ENCODE data around the gene PNKD.

Gene PNKD

GRCh38 chr2:218383892-218384519 lies 113.7 kb downstream of the PNKD start:
- DNase-seq, result no peak

- no peak for DNase-seq
These were observed 114.7 kb downstream of the PNKD start for GRCh38 chr2:218384975-218385374.

- no peak for DNase-seq
These were observed 116.4 kb downstream of the PNKD start for GRCh38 chr2:218386505-218387368.

- DNase-seq, result peak; percentile 62
These were observed 117.3 kb downstream of the PNKD start for GRCh38 chr2:218387369-218388194.

- DNase-seq, result no peak
These were observed 119.2 kb downstream of the PNKD start for GRCh38 chr2:218389333-218390150.

- no peak for DNase-seq
These were observed 120.9 kb downstream of the PNKD start for GRCh38 chr2:218391202-218391601.

- no peak for DNase-seq
These were observed 122.1 kb downstream of the PNKD start for GRCh38 chr2:218392459-218392858.

- no peak for DNase-seq
These were observed 122.7 kb downstream of the PNKD start for GRCh38 chr2:218392891-218393462.

- DNase-seq, result no peak
These were observed 123.5 kb downstream of the PNKD start for GRCh38 chr2:218393750-218394290.

GRCh38 chr2:218394298-218395089 lies 124.2 kb downstream of the PNKD start:
- DNase-seq, result no peak

- DNase-seq, result no peak
These were observed 124.7 kb downstream of the PNKD start for GRCh38 chr2:218395090-218395444.

GRCh38 chr2:218395456-218395825 lies 125.1 kb downstream of the PNKD start:
- no peak for DNase-seq

- peak; percentile 88 for DNase-seq
These were observed 125.7 kb downstream of the PNKD start for GRCh38 chr2:218395826-218396687.

Data from NCI-H1105 (cell line).